Mammary epithelial cell (primary cell): ENCODE results near the gene MAPRE3.

ENCODE experiments used
- CTCF ChIP-seq, 2 donors: IDR thresholded peaks in 1 of 2; conservative IDR thresholded peaks in 1 of 2; 2 replicates each; pipeline ENCODE4 v1.5.1; 2011 to 2012; ENCODE audit warnings: inconsistent platforms in 2 of 2, low read length in 2 of 2, mild to moderate bottlenecking in 2 of 2, control low read depth in 1 of 2, low read depth in 1 of 2; ENCODE audit not compliant: insufficient read depth in 1 of 2; ENCODE audit errors: extremely low read depth in 1 of 2
- EZH2 ChIP-seq: IDR thresholded peaks from 2 replicates; pipeline ENCODE4 v1.6.1; 2012; ENCODE audit warnings: low read length, inconsistent platforms, borderline replicate concordance

DNA sequence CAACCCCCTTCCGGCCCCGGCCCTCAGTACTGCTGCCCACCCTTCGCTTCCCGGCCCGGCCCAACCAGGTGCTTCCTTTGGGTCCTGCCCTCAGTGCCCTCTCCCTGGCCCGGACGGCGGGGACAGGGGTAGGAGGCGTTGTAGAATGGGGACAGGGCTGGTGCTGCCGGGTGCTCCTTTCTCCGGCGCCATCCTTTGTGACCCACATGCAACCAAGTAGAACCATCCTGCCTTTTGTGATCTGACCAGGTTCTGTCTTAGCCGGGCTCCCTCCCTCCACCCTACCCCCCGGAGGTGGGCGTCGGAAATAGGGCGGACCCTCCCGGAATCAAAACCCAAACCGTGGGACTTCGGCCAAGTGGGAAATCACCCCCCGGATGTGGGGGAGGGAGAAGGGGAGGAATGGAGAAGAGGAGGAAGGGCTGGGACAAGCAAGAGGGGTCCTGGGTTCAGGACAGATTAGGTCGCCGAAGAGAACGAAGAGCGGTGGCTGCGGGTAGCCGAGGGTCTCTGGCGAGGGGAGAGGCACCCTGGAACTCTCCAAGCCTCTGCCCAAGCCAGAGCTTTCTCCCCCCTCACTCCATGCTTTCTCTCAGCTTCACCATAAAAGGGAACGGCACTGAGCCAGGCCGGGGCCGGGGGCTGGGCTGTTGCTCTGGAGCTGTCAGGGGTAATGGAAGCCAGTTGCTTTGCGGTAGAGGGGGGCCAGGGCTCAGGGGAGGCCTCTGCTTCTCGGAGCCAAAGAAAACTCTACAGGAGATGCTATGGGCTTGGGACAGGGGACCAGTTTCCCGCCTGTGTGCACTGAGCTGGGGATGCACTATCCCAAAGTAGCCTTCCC, 101.8 kb downstream of the MAPRE3 start:
- TF ChIP-seq CTCF (conservative IDR thresholded peaks at IDR 0.05 in 1 of 2, IDR thresholded peaks at IDR 0.05 in 1 of 2; ENCODE audit: extremely low read depth in 1 of 2, insufficient read depth in 1 of 2, low read depth in 1 of 2, low read length in 2 of 2) (no peak), EZH2 (no peak)
